Measurements from ENCODE around the gene IFFO2. TPM values are rescaled to one million over a fixed set of nuclear protein-coding genes. Genes with fewer than 3 reads are reported as not detected.
"Not testable (repeated sequence)": the region's sequence is repeated elsewhere in the genome, so short reads cannot be mapped to it uniquely, and the experiment has no call there.

IFFO2 gene
- total RNA-seq, 1 donor from 2014 or later = 5.4 TPM

GRCh38 chr1:18870595-18870865 is 85.9 kb downstream of the IFFO2 start:
- intact Hi-C loops (cut with DNase I); ATAC-seq; DNase-seq (ENCODE audit: low spot score): not testable (repeated sequence)

GRCh38 chr1:18869847-18870594 is 86.5 kb downstream of the IFFO2 start:
- ATAC-seq = no peak
- intact Hi-C loops (cut with DNase I) = no loop called here

GRCh38 chr1:18868801-18869424 is 87.6 kb downstream of the IFFO2 start:
- ATAC-seq (no peak), DNase-seq (ENCODE audit: low spot score) (no peak)
- intact Hi-C loops (cut with DNase I) = no loop called here

More at GRCh38 chr1:18869847-18870594, 86.5 kb downstream of the IFFO2 start:
- no peak for DNase-seq (ENCODE audit: low spot score)

- intact Hi-C loops (cut with DNase I) = no loop called here
- DNase-seq (ENCODE audit: low spot score) (no peak), ATAC-seq (no peak)
These were observed 88.1 kb downstream of the IFFO2 start for GRCh38 chr1:18868354-18868753.

- intact Hi-C loops (cut with DNase I) = no loop called here
- DNase-seq (ENCODE audit: low spot score) = no peak
- ATAC-seq = no peak
These were observed 89.6 kb downstream of the IFFO2 start for GRCh38 chr1:18866846-18867245.

- ATAC-seq = no peak
- intact Hi-C loops (cut with DNase I) = no loop called here
- no peak for DNase-seq (ENCODE audit: low spot score)
These were observed 90.2 kb downstream of the IFFO2 start for GRCh38 chr1:18866314-18866713.

GRCh38 chr1:18865176-18865575 is 91.3 kb downstream of the IFFO2 start:
- DNase-seq (ENCODE audit: low spot score) (no peak), ATAC-seq (no peak)
- intact Hi-C loops (cut with DNase I) = no loop called here

GRCh38 chr1:18861590-18861989 is 94.9 kb downstream of the IFFO2 start:
- intact Hi-C loops (cut with DNase I) = no loop called here
- DNase-seq (ENCODE audit: low spot score) = no peak
- no peak for ATAC-seq

- intact Hi-C loops (cut with DNase I) = no loop called here
- no peak for ATAC-seq
- DNase-seq (ENCODE audit: low spot score) = no peak
These were observed 95.4 kb downstream of the IFFO2 start for GRCh38 chr1:18861082-18861481.

- intact Hi-C loops (cut with DNase I) = no loop called here
- DNase-seq (ENCODE audit: low spot score) (no peak), ATAC-seq (no peak)
These were observed 96.9 kb downstream of the IFFO2 start, which contains the start of gene TAS1R2 for GRCh38 chr1:18859560-18859959. Gene TAS1R2, minus strand, starts transcription at chr1:18859660. Its CDS starts 0 bp downstream, at chr1:18859660.

- ATAC-seq = no peak
- DNase-seq (ENCODE audit: low spot score) = no peak
- intact Hi-C loops (cut with DNase I) = no loop called here
These were observed 98.3 kb downstream of the IFFO2 start for GRCh38 chr1:18858070-18858688.

GRCh38 chr1:18856435-18856834 is 100.0 kb downstream of the IFFO2 start:
- no peak for DNase-seq (ENCODE audit: low spot score)
- intact Hi-C loops (cut with DNase I) = no loop called here
- no peak for ATAC-seq

GRCh38 chr1:18855573-18855972 is 100.9 kb downstream of the IFFO2 start:
- intact Hi-C loops (cut with DNase I) = no loop called here
- ATAC-seq = no peak
- DNase-seq (ENCODE audit: low spot score) = no peak

GRCh38 chr1:18854331-18855025 is 102.0 kb downstream of the IFFO2 start:
- intact Hi-C loops (cut with DNase I) = no loop called here
- ATAC-seq (no peak), DNase-seq (ENCODE audit: low spot score) (no peak)

Small RNA genes within 50 kb of the gene (microRNA-seq; reads per million reads assigned to microRNA genes)
- not detected for gene MIR1290
- gene MIR4695 = not detected

Other genes with a start within 250 kb of the IFFO2 start
- gene TAS1R2, start 97.0 kb downstream of the IFFO2 start, total RNA-seq = not detected
- 13.0 TPM for gene ALDH4A1, start 54.1 kb downstream of the IFFO2 start, total RNA-seq